Measurements from ENCODE around the gene CDK14. TPM values are rescaled to one million over a fixed set of nuclear protein-coding genes. Genes with fewer than 3 reads are reported as not detected.

The CDK14 gene
- total and polyA plus RNA-seq, 2 of the 8 experiments (the other 6 are each of a cell fraction or from before 2014, with no cell fraction given), result 5.5 to 47.3 TPM

DNA sequence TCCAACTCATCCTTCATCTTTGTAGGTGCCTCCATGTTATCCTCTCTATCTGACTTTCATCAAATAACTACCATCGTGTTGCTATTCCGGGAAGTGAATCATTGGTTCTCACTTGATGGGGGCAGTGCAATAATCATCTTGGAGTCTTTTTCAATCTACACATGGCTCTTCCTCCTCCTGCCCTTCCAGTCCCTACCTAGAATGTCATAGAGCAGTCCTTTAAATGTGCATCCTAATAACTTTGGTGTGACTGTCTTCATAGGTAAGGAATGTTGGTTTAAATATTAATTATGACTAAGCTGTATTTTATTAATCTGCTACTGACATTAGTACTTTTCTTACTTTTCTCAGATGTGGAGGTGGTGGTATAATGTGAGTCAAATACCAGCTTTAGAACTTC is 8.4 kb upstream of the CDK14 start:
- H3K79me1 ChIP-seq (ENCODE audit: low read depth, low read length), result no peaks in the 10 kb centered on the region

More for the DNA sequence above, 8.4 kb upstream of the CDK14 start:
- no peak overlapping the region for H3K14ac ChIP-seq (ENCODE audit: insufficient read length)
- no peak overlapping the region for H3K27ac ChIP-seq (ENCODE audit: low read depth, low read length)
- H4K20me1 ChIP-seq (replicated peaks in 1 of 2; ENCODE audit: control insufficient read depth in 1 of 2, insufficient read depth in 2 of 2, low read length in 2 of 2), result no peaks in the 10 kb centered on the region
- no peak overlapping the region for H3K18ac ChIP-seq (ENCODE audit: extremely low read depth, low read length)
- TF ChIP-seq ZNF274 (IDR thresholded peaks at IDR 0.05; ENCODE audit: borderline replicate concordance, extremely low read depth, low read length) (no peak), HDAC6 (IDR thresholded peaks at IDR 0.05; ENCODE audit: low read depth, low read length) (no peak), TAF1 (IDR thresholded peaks at IDR 0.05; ENCODE audit: low read depth, low read length) (no peak), POLR2AphosphoS5 (IDR thresholded peaks at IDR 0.05; ENCODE audit: low read depth, low read length) (no peak), BACH1 (IDR thresholded peaks at IDR 0.05; ENCODE audit: low read length) (no peak), MAFK (IDR thresholded peaks at IDR 0.05; ENCODE audit: low read depth, low read length) (no peak), SUZ12 (IDR thresholded peaks at IDR 0.05; ENCODE audit: low read length) (no peak), BRCA1 (IDR thresholded peaks at IDR 0.05; ENCODE audit: low read depth, low read length) (no peak), POLR2A (IDR thresholded peaks at IDR 0.05; ENCODE audit: control extremely low read depth in 1 of 2, low read depth in 2 of 2, low read length in 2 of 2) (no peak), SP4 (IDR thresholded peaks at IDR 0.05; ENCODE audit: low read length) (no peak), CHD2 (IDR thresholded peaks at IDR 0.05; ENCODE audit: low read length) (no peak), SIN3A (conservative IDR thresholded peaks at IDR 0.05 in 1 of 2, IDR thresholded peaks at IDR 0.05 in 1 of 2; ENCODE audit: low read depth in 1 of 2, low read length in 2 of 2) (no peak), NRF1 (IDR thresholded peaks at IDR 0.05; ENCODE audit: low read depth, low read length) (no peak), CBX5 (IDR thresholded peaks at IDR 0.05; ENCODE audit: low read depth, low read length) (no peak), YY1 (IDR thresholded peaks at IDR 0.05; ENCODE audit: low read depth, low read length) (no peak)
- TF ChIP-seq, protein P1, sequence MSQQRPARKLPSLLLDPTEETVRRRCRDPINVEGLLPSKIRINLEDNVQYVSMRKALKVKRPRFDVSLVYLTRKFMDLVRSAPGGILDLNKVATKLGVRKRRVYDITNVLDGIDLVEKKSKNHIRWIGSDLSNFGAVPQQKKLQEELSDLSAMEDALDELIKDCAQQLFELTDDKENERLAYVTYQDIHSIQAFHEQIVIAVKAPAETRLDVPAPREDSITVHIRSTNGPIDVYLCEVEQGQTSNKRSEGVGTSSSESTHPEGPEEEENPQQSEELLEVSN (IDR thresholded peaks at IDR 0.05), result no peak
- CTCF ChIA-PET (ENCODE audit: partially characterized antibody), result interaction anchor here (0.8 to 1.1 kb wide), 2 partner anchors 10 to 133 kb away, joined by 3 read pairs; no protein-coding TSS in a partner anchor
- no peak overlapping the region for H2BK15ac ChIP-seq (ENCODE audit: low read length)
- DNase-seq (ENCODE audit: low read depth in 1 of 2, low spot score in 2 of 2) (no peak), FAIRE-seq (no peak)
- H3K79me2 ChIP-seq (ENCODE audit: control insufficient read depth in 1 of 2, insufficient read depth in 2 of 2, low read length in 2 of 2), result no peaks in the 10 kb centered on the region
- H3K23ac ChIP-seq (ENCODE audit: insufficient read length), result no peak overlapping the region
- H4K5ac ChIP-seq (ENCODE audit: insufficient read length, low read depth, low read length), result no peak overlapping the region
- H2BK120ac ChIP-seq (replicated peaks; ENCODE audit: low read depth, low read length), result no peak overlapping the region
- H3K23me2 ChIP-seq (ENCODE audit: low read depth, low read length), result no peaks in the 10 kb centered on the region
- H2BK12ac ChIP-seq (ENCODE audit: low read depth, low read length), result no peak overlapping the region
- POLR2A ChIA-PET (ENCODE audit: partially characterized antibody), result no interaction called here
- H3K4me2 ChIP-seq (ENCODE audit: insufficient read depth in 1 of 2, low read depth in 2 of 2, low read length in 2 of 2), result no peak overlapping the region
- no peak overlapping the region for H2AK5ac ChIP-seq (ENCODE audit: low read depth, low read length)
- no peak overlapping the region for H3K4ac ChIP-seq (replicated peaks; ENCODE audit: insufficient read length, low read depth, low read length)
- no peaks in the 10 kb centered on the region for H3K9me3 ChIP-seq (ENCODE audit: insufficient read depth in 2 of 2, low read depth in 1 of 2, low read length in 1 of 2)
- H3K4me1 ChIP-seq (replicated peaks in 1 of 4; ENCODE audit: control insufficient read depth in 3 of 4, insufficient read depth in 4 of 4, low read length in 3 of 4), result no peaks in the 10 kb centered on the region
- no peak overlapping the region for H3K56ac ChIP-seq (replicated peaks; ENCODE audit: insufficient read length, low read depth, low read length)
- no peak overlapping the region for H2AFZ ChIP-seq (ENCODE audit: low read length)
- WGBS, 2 experiments (ENCODE audit: extremely low coverage in 1 of 2, insufficient coverage in 1 of 2, insufficient read length in 1 of 2, insufficient replicate concordance in 2 of 2, low coverage in 1 of 2, low lambda C conversion rate in 2 of 2, missing lambda C conversion rate in 1 of 2), result 69% methylated on average over 2 of the region's 2 CpGs; no CpG with 5 or more reads in 1 of the 2 experiments
- H2BK20ac ChIP-seq (ENCODE audit: low read length), result no peak overlapping the region
- H4K91ac ChIP-seq (replicated peaks; ENCODE audit: insufficient read length, low read length), result no peak overlapping the region
- no peak overlapping the region for H2BK5ac ChIP-seq (ENCODE audit: low read depth, low read length)
- H3K36me3 ChIP-seq (ENCODE audit: control insufficient read depth in 2 of 4, insufficient read depth in 4 of 4, low read length in 3 of 4), result no peaks in the 10 kb centered on the region
- no peak overlapping the region for H4K8ac ChIP-seq (ENCODE audit: extremely low read depth, insufficient read depth, low read length)
- no peak overlapping the region for H3K9ac ChIP-seq (replicated peaks in 1 of 4; ENCODE audit: extremely low read depth in 1 of 4, low read depth in 3 of 4, low read length in 3 of 4)
- H3K4me3 ChIP-seq (ENCODE audit: extremely low read depth in 1 of 4, insufficient read depth in 2 of 4, low read depth in 3 of 4, low read length in 4 of 4), result no peak overlapping the region
- no peaks in the 10 kb centered on the region for H3K27me3 ChIP-seq (replicated peaks in 1 of 4; ENCODE audit: control insufficient read depth in 3 of 4, extremely low read depth in 1 of 4, insufficient read depth in 3 of 4, low read length in 3 of 4)
